GM19397 (cell line): ENCODE measurements around the gene JAM2.
A peak's percentile ranks its signal among the peaks of the same experiment; 100 is the strongest.
"Not testable (repeated sequence)": the region's sequence is repeated elsewhere in the genome, so short reads cannot be mapped to it uniquely, and the experiment has no call there.

ENCODE experiments used
- ATAC-seq: cut with Tn5 transposase; IDR thresholded peaks from one replicate; pipeline ENCODE4 v1.9.1; 2021; ENCODE audit warnings: mild to moderate bottlenecking, moderate library complexity; ENCODE audit not compliant: unreplicated experiment

JAM2 gene

DNA sequence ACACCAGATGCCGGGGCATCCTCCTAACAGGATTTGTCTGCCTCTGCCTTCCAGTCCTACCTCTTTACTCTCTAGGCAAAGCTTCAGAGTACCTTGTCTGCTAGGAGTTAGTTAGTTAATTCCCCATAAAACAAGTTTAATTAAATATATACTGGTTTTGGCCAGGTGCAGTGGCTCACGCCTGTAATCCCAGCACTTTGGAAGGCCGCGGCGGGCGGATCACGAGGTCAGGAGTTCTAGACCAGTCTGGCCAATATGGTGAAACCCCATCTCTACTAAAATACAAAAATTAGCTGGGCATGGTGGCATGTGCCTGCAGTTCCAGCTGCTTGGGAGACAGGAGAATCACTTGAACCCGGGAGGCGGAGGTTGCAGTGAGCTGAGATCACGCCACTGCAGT lies 75.0 kb downstream of the JAM2 start:
- not testable (repeated sequence) for ATAC-seq

GRCh38 chr21:25717491-25718147 lies 78.6 kb downstream of the JAM2 start:
- no peak for ATAC-seq

DNA sequence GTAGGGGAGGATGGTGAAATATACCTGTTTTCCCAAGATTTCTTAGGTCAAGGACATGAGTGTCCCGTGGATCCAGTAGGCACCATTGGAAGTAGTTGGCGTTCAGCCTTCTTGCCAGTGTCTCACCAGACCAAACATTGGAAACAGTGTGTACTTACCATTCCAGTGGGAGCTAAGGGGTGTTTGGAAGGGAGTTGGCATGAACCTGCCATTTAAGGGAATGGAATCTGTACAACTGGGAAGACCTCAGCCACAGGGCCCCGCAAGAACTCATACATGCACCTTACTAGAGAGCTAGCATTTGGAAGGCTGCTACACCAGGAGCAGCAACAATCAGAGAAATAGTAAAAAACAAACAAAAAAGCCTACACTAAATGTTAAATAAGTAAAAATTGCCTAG lies 82.9 kb downstream of the JAM2 start:
- ATAC-seq: no peak

DNA sequence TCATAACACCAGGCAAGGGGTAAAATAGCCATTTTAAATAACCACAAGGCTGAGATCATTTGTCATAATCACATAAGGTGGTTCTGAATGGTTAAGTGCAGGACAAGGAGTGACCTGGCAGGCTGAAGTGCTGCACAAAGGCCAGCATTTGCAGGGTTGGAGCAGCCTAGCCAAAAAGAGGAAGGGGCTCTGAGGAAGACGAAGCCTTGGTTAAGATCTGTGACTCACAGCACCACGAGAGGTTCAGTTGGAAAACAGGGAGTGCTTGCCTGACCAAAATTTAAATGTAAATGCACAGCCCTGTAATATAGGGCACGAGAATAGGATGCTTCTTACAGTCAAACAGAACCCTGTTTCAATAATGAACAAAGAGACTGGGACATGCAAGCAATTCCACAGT lies 83.6 kb downstream of the JAM2 start:
- ATAC-seq: no peak

DNA sequence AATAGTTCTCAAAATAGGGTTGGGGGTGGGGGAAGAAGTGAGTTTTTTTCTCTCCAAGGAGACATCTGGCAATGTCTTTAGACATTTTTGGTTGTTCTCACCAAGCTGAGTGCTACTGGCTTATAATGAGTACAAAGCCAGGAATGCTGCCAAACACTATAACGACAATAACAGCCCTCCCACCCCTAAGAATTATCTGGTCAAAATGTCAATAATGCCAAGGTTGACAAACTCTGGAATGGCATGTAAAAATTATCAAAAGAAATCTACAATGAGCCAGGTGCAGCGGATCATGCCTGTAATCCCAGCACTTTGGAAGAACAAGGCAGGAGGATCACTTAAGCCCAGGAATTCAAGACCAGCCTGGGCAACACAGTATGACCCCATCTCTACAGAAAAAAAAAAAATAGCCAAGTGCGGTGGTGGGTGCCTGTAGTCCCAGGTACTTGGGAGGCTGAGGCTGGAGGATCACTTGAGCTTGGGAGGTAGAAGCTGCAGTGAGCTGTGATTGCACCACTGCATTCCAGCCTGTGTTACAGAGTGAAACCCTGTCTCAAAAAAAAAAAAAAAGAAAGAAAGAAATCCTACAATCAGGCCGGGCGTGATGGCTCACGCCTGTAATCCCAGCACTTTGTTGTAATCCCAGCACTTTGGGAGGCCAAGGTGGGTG lies 93.2 kb downstream of the JAM2 start:
- no peak for ATAC-seq

DNA sequence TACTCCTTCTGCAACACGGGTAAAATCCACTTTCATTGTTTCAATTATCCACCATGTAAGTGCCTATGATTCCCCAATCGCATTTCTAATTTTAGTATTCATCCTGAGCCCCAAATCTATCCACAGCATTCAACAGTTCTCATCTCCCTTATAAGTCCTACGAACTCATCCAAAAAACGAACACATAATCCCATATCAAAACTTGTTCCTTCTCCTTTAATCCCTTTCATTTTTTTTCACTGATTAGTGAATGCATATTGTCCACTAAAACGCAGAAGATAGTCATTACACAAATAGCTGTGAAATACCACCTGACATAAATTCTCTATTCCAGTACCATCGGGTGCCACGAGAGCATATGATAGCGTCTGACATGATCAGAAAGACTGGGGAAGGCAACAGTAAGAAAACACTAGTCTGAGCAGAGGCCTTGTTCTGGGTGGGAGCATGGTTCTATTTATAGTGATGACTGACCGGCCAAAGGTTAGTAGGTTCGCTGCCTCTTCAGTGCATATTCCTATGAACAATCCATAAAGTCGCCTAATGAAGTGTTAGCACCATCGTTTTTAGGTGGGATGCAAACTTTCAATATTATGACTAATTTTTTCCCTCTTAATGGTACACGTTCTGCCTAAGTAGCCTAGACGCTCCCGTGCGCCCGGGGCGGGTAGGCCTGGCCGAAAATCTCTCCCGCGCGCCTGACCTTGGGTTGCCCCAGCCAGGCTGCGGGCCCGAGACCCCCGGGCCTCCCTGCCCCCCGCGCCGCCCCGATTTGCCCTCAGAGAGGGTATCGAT lies 95.0 kb downstream of the JAM2 start:
- ATAC-seq: peak; percentile 6

DNA sequence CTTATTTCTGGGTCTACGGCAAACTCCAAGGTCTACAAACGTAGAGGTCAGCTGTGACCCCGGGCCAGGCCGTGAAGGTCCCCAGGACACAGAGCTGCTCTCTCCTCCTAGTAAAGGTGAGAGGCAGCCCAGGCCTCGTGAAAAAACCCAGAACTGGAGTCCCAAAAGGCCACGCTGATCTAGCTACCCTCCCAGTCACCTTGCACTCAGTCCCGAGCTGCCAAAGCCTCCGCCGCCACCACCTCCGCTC lies 95.5 kb downstream of the JAM2 start:
- peak; percentile 5 for ATAC-seq

DNA sequence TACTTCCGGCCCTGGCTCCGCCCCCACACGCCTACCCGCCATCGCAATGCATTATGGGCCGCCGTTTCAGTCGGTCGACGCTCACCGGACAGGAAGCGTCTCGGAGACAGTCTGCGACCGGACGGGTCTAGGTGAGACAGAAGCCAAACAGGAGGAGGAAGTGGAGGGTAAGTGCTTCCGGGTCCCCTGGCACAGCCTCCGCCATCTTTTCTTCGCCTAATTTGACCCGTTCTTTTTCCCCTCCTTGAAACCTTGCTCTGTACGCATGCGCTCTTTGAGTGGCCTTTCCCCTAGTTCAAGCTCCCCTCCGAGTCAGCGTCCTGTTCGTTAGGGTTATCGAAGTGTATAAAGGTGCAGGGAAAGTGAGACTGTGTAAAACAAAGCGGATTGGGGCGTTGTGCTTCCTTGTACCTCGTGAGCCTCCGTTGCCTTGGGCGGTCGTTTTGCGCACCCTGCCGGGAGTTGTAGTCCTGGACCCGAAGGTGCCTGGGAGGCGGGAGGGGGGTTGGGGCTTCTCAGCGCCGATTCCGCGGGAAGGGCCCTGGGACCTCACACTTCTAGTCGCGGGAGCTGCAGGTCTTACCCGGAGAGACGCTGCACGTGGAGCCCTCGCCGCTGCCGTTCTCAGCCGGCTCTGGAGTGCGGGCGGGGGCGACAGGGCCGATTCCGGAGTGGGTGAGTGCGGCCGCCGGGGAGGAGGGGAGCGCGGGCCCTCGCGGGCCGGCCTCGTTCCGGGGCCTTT lies 96.0 kb downstream of the JAM2 start, which contains the start of the genes ATP5PF and GABPA:
ATP5PF (minus strand) TSS at position 1 of the 742 bp plus-strand sequence. CDS start 5,110 bp downstream, outside the sequence.
GABPA (plus strand) TSS at position 69 of the 742 bp plus-strand sequence. CDS start 6,627 bp downstream, outside the sequence.
- peak; percentile 91 for ATAC-seq

GRCh38 chr21:25735646-25736597 lies 96.9 kb downstream of the JAM2 start:
- peak; percentile 5 for ATAC-seq

GRCh38 chr21:25737421-25737820 lies 98.4 kb downstream of the JAM2 start:
- no peak for ATAC-seq

DNA sequence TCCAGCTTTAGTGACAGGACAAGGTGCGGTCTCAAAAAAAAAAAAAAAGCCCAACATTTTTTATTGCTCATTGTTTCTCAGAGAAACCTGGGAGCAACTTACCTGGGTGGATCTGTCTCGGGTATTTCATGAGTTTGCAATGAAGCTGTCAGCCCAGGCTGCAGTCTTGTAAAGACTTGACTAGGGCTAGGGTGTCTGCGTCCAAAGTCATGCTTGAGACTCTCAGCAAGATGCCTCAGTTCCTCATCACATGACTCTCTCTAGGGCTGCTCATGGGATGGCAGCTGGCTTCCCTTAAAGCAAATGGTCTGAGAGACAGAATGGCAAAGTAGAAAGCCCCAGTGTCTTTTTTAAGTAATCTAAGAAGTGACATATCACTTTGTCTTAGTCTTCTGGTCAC lies 103.8 kb downstream of the JAM2 start:
- ATAC-seq: no peak

GRCh38 chr21:25744854-25745253 lies 105.8 kb downstream of the JAM2 start:
- no peak for ATAC-seq

- ATAC-seq: no peak
Observed at GRCh38 chr21:25750085-25750484, 111.0 kb downstream of the JAM2 start.

DNA sequence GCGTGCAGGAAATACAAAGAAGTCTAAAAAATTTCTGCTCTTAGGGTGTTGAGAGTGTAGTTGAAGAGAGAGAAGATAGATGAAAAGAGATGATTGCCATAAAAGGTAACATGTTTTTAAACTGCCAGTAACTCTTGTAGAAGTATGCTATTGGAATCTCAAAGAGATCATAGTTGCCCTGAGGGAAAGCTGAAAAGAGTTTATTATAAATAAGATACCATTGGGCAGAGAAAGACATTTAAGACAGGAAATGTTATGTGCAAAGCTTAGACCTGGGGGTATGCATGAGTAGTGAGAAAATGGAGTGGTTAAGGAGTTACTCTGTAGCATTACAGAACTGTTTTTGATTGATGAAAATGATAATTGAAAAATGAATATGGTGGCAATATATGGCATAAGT lies 113.4 kb downstream of the JAM2 start:
- ATAC-seq: no peak

GRCh38 chr21:25756190-25756932 lies 117.3 kb downstream of the JAM2 start:
- ATAC-seq: no peak

GRCh38 chr21:25757531-25757930 lies 118.5 kb downstream of the JAM2 start:
- no peak for ATAC-seq

- no peak for ATAC-seq
Observed at GRCh38 chr21:25759573-25759972, 120.5 kb downstream of the JAM2 start.

- ATAC-seq: no peak
Observed at GRCh38 chr21:25760061-25760460, 121.0 kb downstream of the JAM2 start.

DNA sequence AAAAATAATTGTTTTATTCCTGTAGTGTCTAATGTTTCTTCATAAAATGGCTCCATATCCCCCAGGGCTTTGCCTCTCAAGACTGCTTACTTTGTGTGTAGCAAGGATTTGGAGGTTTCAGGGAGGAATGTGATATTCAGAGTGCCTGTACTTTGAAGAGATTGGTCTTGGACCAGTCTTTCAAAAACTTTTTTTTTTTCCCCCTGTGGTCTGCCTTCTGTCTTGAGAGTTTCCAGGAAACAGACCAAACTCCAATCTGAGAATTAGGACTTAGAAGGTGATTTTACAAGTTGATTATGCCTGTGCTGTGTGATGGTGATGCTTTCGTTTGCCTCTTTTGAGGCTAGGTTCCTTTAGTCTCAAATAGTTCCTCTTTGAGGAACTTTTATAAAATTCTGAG lies 121.6 kb downstream of the JAM2 start:
- ATAC-seq: no peak
